ENCODE measurements around the gene LAIR1.

Gene LAIR1, protein sequence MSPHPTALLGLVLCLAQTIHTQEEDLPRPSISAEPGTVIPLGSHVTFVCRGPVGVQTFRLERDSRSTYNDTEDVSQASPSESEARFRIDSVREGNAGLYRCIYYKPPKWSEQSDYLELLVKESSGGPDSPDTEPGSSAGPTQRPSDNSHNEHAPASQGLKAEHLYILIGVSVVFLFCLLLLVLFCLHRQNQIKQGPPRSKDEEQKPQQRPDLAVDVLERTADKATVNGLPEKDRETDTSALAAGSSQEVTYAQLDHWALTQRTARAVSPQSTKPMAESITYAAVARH

GRCh38 chr19:54364775-54365257, at the start of gene LAIR1:
TSS of gene LAIR1 (minus strand) at chr19:54364931. CDS start at chr19:54364804, 127 bp downstream.
- no CpG with 5 or more reads among the region's 13 CpGs for WGBS (ENCODE audit: insufficient coverage, insufficient read length)
- no peaks in the 10 kb centered on the region for H3K36me3 ChIP-seq (ENCODE audit: control insufficient read depth, insufficient read depth, low read length)
- no peak within 1 kb of the TSS for H3K4me3 ChIP-seq (ENCODE audit: low read length)
- no peaks in the 10 kb centered on the region for H3K27me3 ChIP-seq (ENCODE audit: control insufficient read depth, insufficient read depth, low read length)
- H3K4me1 ChIP-seq (ENCODE audit: control insufficient read depth, insufficient read depth, low read length) = no peaks in the 10 kb centered on the region
- H3K27ac ChIP-seq (ENCODE audit: low read length) = no peak within 1 kb of the TSS
- DNase-seq (ENCODE audit: low read depth, low spot score) = no peak
- no peaks in the 10 kb centered on the region; the same call in 1 of the 2 replicates for H3K9me3 ChIP-seq (ENCODE audit: control insufficient read depth, insufficient read depth, low read length)

DNA sequence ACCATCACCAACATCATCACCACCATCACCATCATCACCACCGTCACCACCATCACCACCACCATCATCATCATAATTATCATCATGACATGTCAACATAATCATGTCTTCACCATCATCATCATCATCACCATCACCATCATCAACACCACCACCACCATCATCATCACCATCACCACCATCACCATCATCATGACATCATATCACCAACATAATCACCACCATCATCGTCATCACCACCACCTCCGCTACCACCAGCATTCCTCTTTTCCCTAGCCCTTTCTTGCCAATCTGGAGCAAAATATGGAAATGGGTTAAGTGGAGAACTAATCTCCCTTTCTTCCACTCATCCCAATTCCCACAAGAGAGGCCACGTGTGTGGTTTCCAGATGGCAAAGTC, 49.4 kb upstream of the LAIR1 start:
- WGBS (ENCODE audit: insufficient coverage, insufficient read length) = 100% methylated on average over 2 of the region's 4 CpGs
- H3K4me3 ChIP-seq (ENCODE audit: low read length) = no peak overlapping the region
- DNase-seq (ENCODE audit: low read depth, low spot score) = no peak
- peaks cover 4% of the 10 kb centered on the region; the same call in 1 of the 2 replicates for H3K4me1 ChIP-seq (ENCODE audit: control insufficient read depth, insufficient read depth, low read length)
- no peaks in the 10 kb centered on the region for H3K36me3 ChIP-seq (ENCODE audit: control insufficient read depth, insufficient read depth, low read length)
- H3K9me3 ChIP-seq (ENCODE audit: control insufficient read depth, insufficient read depth, low read length) = peaks cover 3% of the 10 kb centered on the region; the same call in 1 of the 2 replicates
- peaks cover 4% of the 10 kb centered on the region; the same call in 1 of the 2 replicates for H3K27me3 ChIP-seq (ENCODE audit: control insufficient read depth, insufficient read depth, low read length)
- H3K27ac ChIP-seq (ENCODE audit: low read length) = no peak overlapping the region

- DNase-seq (ENCODE audit: low read depth, low spot score) = no peak
- H3K4me1 ChIP-seq (ENCODE audit: control insufficient read depth, insufficient read depth, low read length) = no peaks in the 10 kb centered on the region; the same call in 1 of the 2 replicates
- no peak overlapping the region for H3K27ac ChIP-seq (ENCODE audit: low read length)
- no peaks in the 10 kb centered on the region for H3K36me3 ChIP-seq (ENCODE audit: control insufficient read depth, insufficient read depth, low read length)
- peaks cover 3% of the 10 kb centered on the region; the same call in 1 of the 2 replicates for H3K9me3 ChIP-seq (ENCODE audit: control insufficient read depth, insufficient read depth, low read length)
- H3K4me3 ChIP-seq (ENCODE audit: low read length) = no peak overlapping the region
- WGBS (ENCODE audit: insufficient coverage, insufficient read length) = no CpG with 5 or more reads among the region's 4 CpGs
- peaks cover 4% of the 10 kb centered on the region; the same call in 1 of the 2 replicates for H3K27me3 ChIP-seq (ENCODE audit: control insufficient read depth, insufficient read depth, low read length)
These were observed 48.1 kb upstream of the LAIR1 start for GRCh38 chr19:54412877-54413276.

DNA sequence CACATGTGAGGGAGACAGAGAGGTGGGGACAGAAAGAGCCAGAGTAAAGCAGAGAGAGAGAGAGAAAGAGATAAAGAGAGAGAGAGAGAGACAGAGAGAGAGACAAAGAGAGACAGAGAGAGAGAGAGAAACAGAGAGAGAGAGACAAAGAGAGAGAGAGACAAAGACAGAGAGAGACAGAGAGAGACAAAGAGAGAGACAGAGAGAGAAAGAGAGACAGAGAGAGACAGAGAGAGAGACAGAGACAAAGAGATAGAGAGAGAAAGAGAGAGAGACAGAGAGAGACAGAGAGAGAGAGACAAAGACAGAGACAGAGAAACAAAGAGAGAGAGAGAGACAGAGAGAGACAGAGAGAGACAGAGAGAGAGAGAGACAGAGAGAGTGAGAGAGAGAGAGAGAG, 46.3 kb upstream of the LAIR1 start:
- DNase-seq (ENCODE audit: low read depth, low spot score) = no peak
- Histone ChIP-seq H3K9me3 (ENCODE audit: control insufficient read depth, insufficient read depth, low read length) (peaks cover 3% of the 10 kb centered on the region; the same call in 1 of the 2 replicates), H3K27me3 (ENCODE audit: control insufficient read depth, insufficient read depth, low read length) (peaks cover 4% of the 10 kb centered on the region; the same call in 1 of the 2 replicates), H3K4me1 (ENCODE audit: control insufficient read depth, insufficient read depth, low read length) (no peaks in the 10 kb centered on the region), H3K27ac (ENCODE audit: low read length) (no peak overlapping the region), H3K36me3 (ENCODE audit: control insufficient read depth, insufficient read depth, low read length) (no peaks in the 10 kb centered on the region), H3K4me3 (ENCODE audit: low read length) (no peak overlapping the region)

DNA sequence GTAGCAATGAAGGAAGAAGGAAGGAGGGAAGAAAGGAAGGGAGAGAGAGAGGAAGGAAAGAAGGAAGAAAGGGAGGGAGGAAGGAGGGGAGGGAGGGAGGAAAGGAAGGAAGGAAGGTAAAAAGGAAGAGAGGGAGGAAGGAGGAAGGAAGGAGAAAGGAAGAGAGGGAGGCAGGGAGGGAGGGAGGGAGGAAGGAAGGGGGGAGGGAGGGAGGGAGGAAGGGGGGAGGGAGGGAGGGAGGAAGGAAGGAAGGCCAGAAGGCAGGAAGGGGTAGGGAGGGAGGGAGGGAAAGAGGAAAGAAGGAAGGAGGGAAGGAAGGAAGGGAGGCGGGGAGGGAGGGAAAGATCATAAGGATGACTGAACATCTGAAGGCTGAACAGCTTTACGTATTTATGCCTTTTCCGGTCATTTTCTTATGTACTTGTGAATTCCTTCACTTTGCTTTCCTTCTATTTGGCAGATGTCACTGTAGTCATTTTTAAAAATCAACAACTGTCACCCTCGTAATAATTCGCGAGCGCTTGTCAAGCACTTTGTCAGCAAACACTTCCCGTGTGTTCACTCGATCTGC, 43.8 kb upstream of the LAIR1 start:
- Histone ChIP-seq H3K4me1 (ENCODE audit: control insufficient read depth, insufficient read depth, low read length) (no peaks in the 10 kb centered on the region), H3K4me3 (ENCODE audit: low read length) (no peak overlapping the region), H3K36me3 (ENCODE audit: control insufficient read depth, insufficient read depth, low read length) (no peaks in the 10 kb centered on the region), H3K27me3 (ENCODE audit: control insufficient read depth, insufficient read depth, low read length) (no peaks in the 10 kb centered on the region), H3K9me3 (ENCODE audit: control insufficient read depth, insufficient read depth, low read length) (0 out of 2 replicates have a peak, but pooled peaks cover 2% of the 10 kb centered on the region), H3K27ac (ENCODE audit: low read length) (no peak overlapping the region)
- WGBS (ENCODE audit: insufficient coverage, insufficient read length) = no CpG with 5 or more reads among the region's 9 CpGs
- no peak for DNase-seq (ENCODE audit: low read depth, low spot score)

DNA sequence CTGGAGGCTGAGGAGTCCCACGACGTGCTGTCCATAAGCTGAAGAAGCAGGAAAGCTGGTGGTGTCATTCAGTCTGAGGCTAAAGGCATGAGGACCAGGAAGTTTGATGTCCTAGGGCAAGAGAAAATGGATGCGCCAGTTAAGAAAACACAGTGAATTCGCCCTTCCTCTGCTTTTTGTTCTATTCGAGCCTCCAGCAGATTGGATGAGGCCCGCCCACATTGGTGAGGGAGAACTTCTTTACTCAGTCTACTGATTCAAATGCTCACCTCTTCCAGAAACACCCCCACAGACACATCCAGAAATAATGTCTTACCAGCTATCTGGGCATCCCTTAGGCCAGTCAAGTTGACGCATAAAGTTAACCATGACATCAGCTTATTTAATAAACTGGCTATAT, 43.0 kb upstream of the LAIR1 start:
- Histone ChIP-seq H3K27ac (ENCODE audit: low read length) (no peak overlapping the region), H3K4me3 (ENCODE audit: low read length) (no peak overlapping the region), H3K4me1 (ENCODE audit: control insufficient read depth, insufficient read depth, low read length) (no peaks in the 10 kb centered on the region), H3K27me3 (ENCODE audit: control insufficient read depth, insufficient read depth, low read length) (no peaks in the 10 kb centered on the region), H3K9me3 (ENCODE audit: control insufficient read depth, insufficient read depth, low read length) (0 out of 2 replicates have a peak, but pooled peaks cover 2% of the 10 kb centered on the region), H3K36me3 (ENCODE audit: control insufficient read depth, insufficient read depth, low read length) (no peaks in the 10 kb centered on the region)
- DNase-seq (ENCODE audit: low read depth, low spot score) = no peak
- WGBS (ENCODE audit: insufficient coverage, insufficient read length) = no CpG with 5 or more reads among the region's 7 CpGs

- H3K9me3 ChIP-seq (ENCODE audit: control insufficient read depth, insufficient read depth, low read length) = 0 out of 2 replicates have a peak, but pooled peaks cover 2% of the 10 kb centered on the region
- H3K4me3 ChIP-seq (ENCODE audit: low read length) = no peak overlapping the region
- no peaks in the 10 kb centered on the region for H3K36me3 ChIP-seq (ENCODE audit: control insufficient read depth, insufficient read depth, low read length)
- H3K4me1 ChIP-seq (ENCODE audit: control insufficient read depth, insufficient read depth, low read length) = no peaks in the 10 kb centered on the region
- H3K27ac ChIP-seq (ENCODE audit: low read length) = no peak overlapping the region
- H3K27me3 ChIP-seq (ENCODE audit: control insufficient read depth, insufficient read depth, low read length) = no peaks in the 10 kb centered on the region
- DNase-seq (ENCODE audit: low read depth, low spot score) = no peak
These were observed 40.9 kb upstream of the LAIR1 start for GRCh38 chr19:54405628-54406027.

DNA sequence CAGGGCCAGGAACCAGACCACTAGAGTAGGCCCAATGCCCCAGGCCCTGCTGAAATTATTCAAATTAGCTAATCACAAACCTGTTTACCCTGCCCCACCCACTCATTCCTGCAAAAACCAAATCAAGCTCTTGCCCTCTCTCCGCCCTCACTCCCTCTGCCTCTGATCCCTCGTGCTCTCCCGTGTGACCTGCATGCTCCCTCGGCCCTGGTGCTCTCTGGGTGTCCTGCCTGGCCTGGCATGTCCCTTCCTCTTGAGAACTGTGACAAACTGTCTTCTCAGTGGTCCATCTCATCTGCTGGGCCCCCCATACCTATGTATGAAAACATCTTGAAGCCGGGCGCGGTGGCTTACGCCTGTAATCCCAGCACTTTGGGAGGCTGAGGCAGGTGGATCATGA, 38.3 kb upstream of the LAIR1 start:
- no peak for DNase-seq (ENCODE audit: low read depth, low spot score)
- WGBS (ENCODE audit: insufficient coverage, insufficient read length) = no CpG with 5 or more reads among the region's 8 CpGs
- Histone ChIP-seq H3K4me3 (ENCODE audit: low read length) (no peak overlapping the region), H3K27ac (ENCODE audit: low read length) (no peak overlapping the region), H3K9me3 (ENCODE audit: control insufficient read depth, insufficient read depth, low read length) (no peaks in the 10 kb centered on the region), H3K36me3 (ENCODE audit: control insufficient read depth, insufficient read depth, low read length) (no peaks in the 10 kb centered on the region), H3K4me1 (ENCODE audit: control insufficient read depth, insufficient read depth, low read length) (no peaks in the 10 kb centered on the region), H3K27me3 (ENCODE audit: control insufficient read depth, insufficient read depth, low read length) (no peaks in the 10 kb centered on the region)

DNA sequence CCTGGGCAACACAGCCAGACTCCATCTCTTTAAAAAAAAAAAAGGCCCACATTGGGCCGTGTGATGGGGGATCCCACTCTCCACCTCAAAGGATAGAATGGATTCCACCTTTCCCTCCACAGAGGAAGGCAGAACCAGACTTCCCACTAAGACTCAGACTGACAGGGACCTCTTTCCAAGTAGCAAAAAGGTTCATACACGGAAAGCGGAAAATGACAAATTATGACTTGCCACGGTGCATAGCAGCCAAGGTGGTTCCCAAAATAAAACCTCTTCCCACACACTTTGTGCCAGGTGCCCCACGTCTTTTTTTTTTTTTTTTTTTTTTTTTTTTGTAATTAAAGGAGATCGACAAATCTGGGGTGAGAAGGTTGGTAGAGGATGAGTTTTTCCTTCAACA, 36.2 kb upstream of the LAIR1 start:
- WGBS (ENCODE audit: insufficient coverage, insufficient read length) = no CpG with 5 or more reads among the region's 6 CpGs
- H3K9me3 ChIP-seq (ENCODE audit: control insufficient read depth, insufficient read depth, low read length) = no peaks in the 10 kb centered on the region
- no peak overlapping the region for H3K4me3 ChIP-seq (ENCODE audit: low read length)
- no peak for DNase-seq (ENCODE audit: low read depth, low spot score)
- no peaks in the 10 kb centered on the region for H3K27me3 ChIP-seq (ENCODE audit: control insufficient read depth, insufficient read depth, low read length)
- H3K36me3 ChIP-seq (ENCODE audit: control insufficient read depth, insufficient read depth, low read length) = no peaks in the 10 kb centered on the region
- no peak overlapping the region for H3K27ac ChIP-seq (ENCODE audit: low read length)
- no peaks in the 10 kb centered on the region for H3K4me1 ChIP-seq (ENCODE audit: control insufficient read depth, insufficient read depth, low read length)

DNA sequence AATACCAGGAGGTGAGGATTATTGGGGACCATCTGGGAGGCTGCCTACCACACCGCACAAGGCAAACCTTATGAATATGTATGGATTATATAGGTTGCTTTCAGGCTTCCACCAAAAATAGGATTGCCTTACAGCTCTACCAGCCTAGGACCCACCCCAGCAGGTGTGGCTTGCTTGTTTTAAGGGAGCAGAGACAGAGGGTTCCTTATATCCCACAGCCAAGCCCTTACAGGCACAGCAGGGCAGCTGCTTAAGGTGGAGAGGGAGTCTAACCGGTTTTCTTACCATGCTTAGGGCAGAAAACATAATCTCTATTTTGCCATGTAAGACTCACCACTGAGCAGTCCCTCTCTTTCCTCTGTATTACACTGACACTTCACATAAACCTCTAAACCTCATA, 34.5 kb upstream of the LAIR1 start:
- no peaks in the 10 kb centered on the region for H3K27me3 ChIP-seq (ENCODE audit: control insufficient read depth, insufficient read depth, low read length)
- no peak overlapping the region for H3K27ac ChIP-seq (ENCODE audit: low read length)
- no peaks in the 10 kb centered on the region for H3K36me3 ChIP-seq (ENCODE audit: control insufficient read depth, insufficient read depth, low read length)
- WGBS (ENCODE audit: insufficient coverage, insufficient read length) = no CpG with 5 or more reads among the region's 2 CpGs
- DNase-seq (ENCODE audit: low read depth, low spot score) = no peak
- H3K4me1 ChIP-seq (ENCODE audit: control insufficient read depth, insufficient read depth, low read length) = no peaks in the 10 kb centered on the region
- H3K4me3 ChIP-seq (ENCODE audit: low read length) = no peak overlapping the region
- H3K9me3 ChIP-seq (ENCODE audit: control insufficient read depth, insufficient read depth, low read length) = no peaks in the 10 kb centered on the region
